Stimulated activated naive CD4-positive, alpha-beta T cell (primary cell): Measurements from ENCODE around the gene LUZP2.

ENCODE experiments used
- DNase-seq, 6 experiments: peaks; one replicate each; lab custom pipeline; 2025; lab: John Stamatoyannopoulos, UW

LUZP2 gene

GRCh38 chr11:24567380-24567779, 70.5 kb downstream of the LUZP2 start:
- no peak for DNase-seq

GRCh38 chr11:24572376-24572775, 75.5 kb downstream of the LUZP2 start:
- DNase-seq, result no peak

DNA sequence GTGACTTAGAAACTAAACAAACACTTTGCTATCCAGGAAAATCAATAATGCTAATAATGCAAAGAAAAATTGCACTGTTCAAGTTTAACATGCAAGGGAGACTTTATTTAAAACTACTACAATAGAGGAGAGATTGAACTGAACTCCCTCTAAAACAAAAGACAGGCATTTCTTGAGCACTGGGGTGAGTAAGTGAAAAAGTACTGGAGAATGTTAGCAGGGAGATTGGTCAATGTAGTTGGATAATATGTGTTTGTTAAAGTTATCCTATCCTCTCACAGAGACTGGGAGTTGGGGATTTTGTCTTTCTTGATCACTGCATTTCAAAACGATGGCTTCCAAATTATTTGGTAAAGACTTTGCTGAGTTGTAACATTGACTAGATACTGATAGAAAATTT, 77.6 kb downstream of the LUZP2 start:
- no peak for DNase-seq

GRCh38 chr11:24575392-24575791, 78.5 kb downstream of the LUZP2 start:
- DNase-seq, result no peak

DNA sequence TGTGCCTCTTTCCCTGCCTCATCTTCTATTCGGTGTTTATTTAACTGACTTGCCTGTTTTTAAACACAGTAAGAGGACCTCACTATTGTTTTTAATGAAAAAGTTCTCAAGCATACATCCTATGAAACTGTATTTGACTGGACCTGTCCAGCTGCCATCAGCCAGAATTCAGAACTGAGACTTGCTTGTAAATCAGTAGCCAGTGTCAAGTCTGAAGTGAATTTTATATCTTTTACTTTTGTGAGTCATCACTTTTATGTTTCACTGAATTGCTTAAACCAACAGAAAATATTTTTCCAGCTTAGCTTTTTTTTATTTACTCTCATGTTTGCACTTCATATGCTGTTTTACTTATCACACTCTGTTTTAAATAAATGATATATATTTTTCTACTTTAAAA, 88.3 kb downstream of the LUZP2 start:
- no peak for DNase-seq

GRCh38 chr11:24587635-24588034, 90.8 kb downstream of the LUZP2 start:
- no peak for DNase-seq

DNA sequence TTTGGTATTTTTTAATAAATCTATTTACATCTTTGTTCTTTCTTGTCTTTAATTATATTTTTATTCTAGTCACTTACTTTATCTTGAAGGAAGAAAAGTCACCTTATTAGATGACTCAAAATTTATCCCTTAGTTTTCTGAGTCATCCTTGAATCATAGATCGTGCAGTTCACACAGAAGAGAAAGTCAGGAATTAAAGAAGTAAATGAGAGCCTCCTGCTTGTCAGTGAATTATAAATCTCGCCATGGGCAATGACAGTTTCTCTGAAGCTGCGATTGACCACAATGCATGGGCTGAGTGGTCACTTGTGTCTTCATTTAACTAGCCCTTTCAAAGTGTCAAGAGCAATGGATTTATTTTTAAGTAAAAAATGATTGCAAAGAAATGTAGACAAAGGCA, 91.2 kb downstream of the LUZP2 start:
- DNase-seq, result no peak

- no peak for DNase-seq
Observed at GRCh38 chr11:24589064-24589463, 92.2 kb downstream of the LUZP2 start.

GRCh38 chr11:24591283-24591682, 94.4 kb downstream of the LUZP2 start:
- no peak for DNase-seq

DNA sequence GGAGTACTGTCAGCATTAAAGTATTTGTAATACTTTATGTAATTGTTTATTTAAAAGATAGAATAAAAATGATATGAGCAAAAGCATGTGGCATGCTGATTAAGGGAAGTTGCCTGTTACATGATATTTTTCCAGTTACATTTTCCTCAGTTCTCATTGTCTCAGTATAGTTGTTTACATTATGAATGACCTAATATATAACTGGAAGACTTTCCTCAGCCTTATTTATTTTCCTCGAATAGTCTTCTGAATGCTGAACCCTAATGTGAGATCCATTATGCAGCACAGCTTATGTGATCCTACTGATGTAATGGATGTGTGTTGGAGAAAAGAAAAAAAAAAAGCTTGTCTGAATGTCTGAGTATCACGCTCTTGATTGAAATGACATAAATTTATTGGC, 95.5 kb downstream of the LUZP2 start:
- DNase-seq, result no peak

DNA sequence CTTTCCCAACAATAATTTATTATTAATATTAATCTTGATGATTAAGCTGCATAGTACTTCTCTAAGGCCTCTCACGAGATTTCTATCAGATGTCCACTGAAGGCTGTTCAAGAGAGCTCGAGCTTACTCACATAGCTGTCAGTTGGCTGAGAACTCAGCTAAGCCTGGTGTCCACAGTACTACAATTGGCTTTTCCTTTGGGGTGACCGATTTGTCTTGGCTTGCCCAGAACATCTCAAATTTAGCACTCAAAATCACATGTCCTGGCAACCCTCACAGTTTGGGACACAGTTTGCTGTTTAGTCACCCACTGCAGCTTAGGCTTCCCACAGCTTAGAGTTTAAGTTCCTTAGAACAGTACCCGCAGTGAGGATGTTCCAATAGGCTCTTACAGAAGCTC, 96.5 kb downstream of the LUZP2 start:
- no peak for DNase-seq

- no peak for DNase-seq
Observed at GRCh38 chr11:24594401-24594800, 97.5 kb downstream of the LUZP2 start.

DNA sequence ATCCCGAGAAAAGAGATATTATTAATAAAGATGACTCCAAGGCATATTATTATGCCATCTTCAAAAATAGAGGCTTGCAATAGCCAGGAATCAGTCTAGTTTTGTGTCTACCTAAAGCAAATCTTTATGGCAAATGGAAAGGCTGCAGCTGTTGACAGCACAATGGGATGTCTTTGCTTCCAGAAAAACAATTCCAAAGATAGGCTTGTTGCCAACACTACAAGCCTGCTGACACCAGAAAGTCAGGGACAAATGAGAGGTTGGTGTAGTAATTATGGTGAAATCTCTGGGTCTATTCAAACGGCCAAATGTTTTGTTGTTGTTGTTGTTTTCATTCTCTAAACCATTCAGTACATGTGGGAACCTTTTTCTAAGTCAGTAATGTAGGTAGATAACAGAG, 101.8 kb downstream of the LUZP2 start:
- DNase-seq, result no peak

GRCh38 chr11:24609192-24610119, 112.6 kb downstream of the LUZP2 start:
- no peak for DNase-seq

- DNase-seq, result no peak
Observed at GRCh38 chr11:24615451-24616160, 118.8 kb downstream of the LUZP2 start.

- DNase-seq, result no peak
Observed at GRCh38 chr11:24617856-24618255, 121.0 kb downstream of the LUZP2 start.

DNA sequence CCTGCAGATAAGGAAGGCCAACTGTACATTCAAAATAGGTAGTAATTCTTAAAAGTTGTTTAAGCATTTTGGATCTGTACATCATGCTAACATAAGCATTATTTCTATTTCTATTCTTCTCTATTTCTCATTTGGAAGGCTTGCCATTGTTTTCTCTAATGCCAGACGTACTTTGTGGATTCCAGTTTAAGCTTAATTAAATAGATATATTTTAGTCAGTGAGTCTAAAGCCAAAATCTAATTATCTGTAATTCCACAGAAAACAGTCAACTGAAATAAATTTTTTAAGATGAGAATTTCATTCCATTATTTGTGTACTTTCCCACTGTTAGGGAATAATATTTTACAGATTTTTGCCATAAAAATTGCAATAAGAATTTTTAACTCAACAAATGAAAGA, 123.0 kb downstream of the LUZP2 start:
- DNase-seq, result no peak

GRCh38 chr11:24622262-24622661, 125.4 kb downstream of the LUZP2 start:
- DNase-seq, result no peak

- no peak for DNase-seq
Observed at GRCh38 chr11:24623121-24623520, 126.3 kb downstream of the LUZP2 start.

DNA sequence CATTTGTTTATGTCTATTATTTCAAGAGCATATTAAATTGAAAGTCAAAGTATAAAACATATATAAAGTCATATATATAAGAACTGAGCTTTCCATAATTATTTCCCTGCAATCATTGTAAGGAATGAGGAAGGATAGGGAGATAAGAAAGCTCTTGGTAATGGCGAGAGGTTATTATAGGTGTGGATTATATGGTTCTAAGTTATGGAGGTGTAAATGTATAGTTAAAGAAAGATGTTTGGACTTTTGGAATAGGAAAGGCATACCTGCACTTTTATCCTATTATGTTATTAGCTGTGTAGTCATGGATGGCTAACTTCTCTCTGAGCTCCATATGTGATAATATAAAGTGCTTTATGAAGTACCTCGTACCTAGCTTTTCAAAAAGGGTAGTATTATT, 127.6 kb downstream of the LUZP2 start:
- no peak for DNase-seq

- DNase-seq, result no peak
Observed at GRCh38 chr11:24625975-24626374, 129.1 kb downstream of the LUZP2 start.

DNA sequence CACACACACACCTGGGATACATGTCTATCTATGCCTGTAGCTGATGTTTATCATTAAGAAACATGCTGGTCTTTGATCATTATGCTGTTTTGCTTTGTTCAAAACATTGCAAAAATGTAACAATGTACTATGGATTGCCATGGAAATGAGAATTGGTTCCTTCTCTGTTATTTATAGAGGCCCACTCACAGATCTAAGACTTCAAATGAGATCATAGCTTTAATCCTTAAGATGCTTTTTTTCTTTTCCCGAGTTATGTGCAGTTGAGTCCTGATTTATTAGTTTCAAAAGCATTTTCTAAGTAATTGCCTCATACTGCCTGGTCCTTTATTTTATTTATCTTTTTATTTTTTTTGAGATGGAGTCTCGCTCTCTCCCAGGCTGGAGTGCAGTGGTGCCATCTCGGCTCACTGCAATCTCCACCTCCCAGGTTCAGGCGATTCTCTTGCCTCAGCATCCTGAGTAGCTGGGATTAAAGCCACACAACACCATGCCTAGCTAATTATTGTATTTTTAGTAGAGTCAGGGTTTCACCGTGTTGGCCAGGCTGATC, 131.4 kb downstream of the LUZP2 start:
- DNase-seq, result no peak

- DNase-seq, result no peak
Observed at GRCh38 chr11:24634606-24635160, 137.8 kb downstream of the LUZP2 start.
